IPS-20b (cell line): Measurements from ENCODE around the gene CACNA1I.

Experiments used
- H3K27ac ChIP-seq: one replicate; pipeline ENCODE4 v1.5.1; 2013; ENCODE audit warnings: low read length
- H3K27me3 ChIP-seq: 2 replicates; pipeline ENCODE4 v1.6.1; 2013; ENCODE audit warnings: mild to moderate bottlenecking, low read length, inconsistent platforms; ENCODE audit not compliant: insufficient read depth
- H3K36me3 ChIP-seq: 2 replicates; pipeline ENCODE4 v1.6.1; 2013; ENCODE audit warnings: low read depth, mild to moderate bottlenecking, inconsistent platforms, low read length, moderate library complexity; ENCODE audit not compliant: insufficient read depth
- H3K4me1 ChIP-seq: 2 replicates; pipeline ENCODE4 v1.6.1; 2013; ENCODE audit warnings: mild to moderate bottlenecking, control low read depth, inconsistent platforms, low read length, moderate library complexity; ENCODE audit not compliant: insufficient read depth
- H3K4me3 ChIP-seq: 2 replicates; pipeline ENCODE4 v1.5.1; 2013; ENCODE audit warnings: mild to moderate bottlenecking, low read length, inconsistent platforms
- H3K9ac ChIP-seq: 2 replicates; pipeline ENCODE4 v1.6.1; 2013; ENCODE audit warnings: low read depth, mild to moderate bottlenecking, inconsistent platforms, low read length, moderate library complexity
- H3K9me3 ChIP-seq: 2 replicates; pipeline ENCODE4 v1.6.1; 2013; ENCODE audit warnings: mild to moderate bottlenecking, low read depth, low read length, inconsistent platforms; ENCODE audit not compliant: insufficient read depth

Gene CACNA1I

GRCh38 chr22:39717099-39717498 lies 146.5 kb downstream of the CACNA1I start:
- H3K4me3 ChIP-seq, result no peak overlapping the region
- no peak overlapping the region for H3K9ac ChIP-seq
- H3K27ac ChIP-seq, result no peak overlapping the region
- peaks cover 8% of the 10 kb centered on the region for H3K4me1 ChIP-seq
- H3K27me3 ChIP-seq, result no peaks in the 10 kb centered on the region; the same call in 1 of the 2 replicates
- no peaks in the 10 kb centered on the region for H3K9me3 ChIP-seq
- H3K36me3 ChIP-seq, result no peaks in the 10 kb centered on the region

- Histone ChIP-seq H3K4me1 (peaks cover 3% of the 10 kb centered on the region), H3K9ac (no peak overlapping the region), H3K9me3 (no peaks in the 10 kb centered on the region), H3K27me3 (no peaks in the 10 kb centered on the region), H3K27ac (no peak overlapping the region), H3K4me3 (no peak overlapping the region), H3K36me3 (no peaks in the 10 kb centered on the region)
Measured at GRCh38 chr22:39718206-39718605, 147.7 kb downstream of the CACNA1I start.

GRCh38 chr22:39718921-39719475 lies 148.4 kb downstream of the CACNA1I start:
- H3K27me3 ChIP-seq, result no peaks in the 10 kb centered on the region
- no peaks in the 10 kb centered on the region for H3K9me3 ChIP-seq
- no peak overlapping the region for H3K27ac ChIP-seq
- no peaks in the 10 kb centered on the region for H3K36me3 ChIP-seq
- no peak overlapping the region for H3K9ac ChIP-seq
- no peak overlapping the region for H3K4me3 ChIP-seq
- peaks cover 2% of the 10 kb centered on the region; the same call in 1 of the 2 replicates for H3K4me1 ChIP-seq

- Histone ChIP-seq H3K4me3 (no peak overlapping the region), H3K9me3 (no peaks in the 10 kb centered on the region), H3K4me1 (peaks cover 2% of the 10 kb centered on the region; the same call in 1 of the 2 replicates)
Measured at GRCh38 chr22:39719559-39720450, 149.3 kb downstream of the CACNA1I start.

DNA sequence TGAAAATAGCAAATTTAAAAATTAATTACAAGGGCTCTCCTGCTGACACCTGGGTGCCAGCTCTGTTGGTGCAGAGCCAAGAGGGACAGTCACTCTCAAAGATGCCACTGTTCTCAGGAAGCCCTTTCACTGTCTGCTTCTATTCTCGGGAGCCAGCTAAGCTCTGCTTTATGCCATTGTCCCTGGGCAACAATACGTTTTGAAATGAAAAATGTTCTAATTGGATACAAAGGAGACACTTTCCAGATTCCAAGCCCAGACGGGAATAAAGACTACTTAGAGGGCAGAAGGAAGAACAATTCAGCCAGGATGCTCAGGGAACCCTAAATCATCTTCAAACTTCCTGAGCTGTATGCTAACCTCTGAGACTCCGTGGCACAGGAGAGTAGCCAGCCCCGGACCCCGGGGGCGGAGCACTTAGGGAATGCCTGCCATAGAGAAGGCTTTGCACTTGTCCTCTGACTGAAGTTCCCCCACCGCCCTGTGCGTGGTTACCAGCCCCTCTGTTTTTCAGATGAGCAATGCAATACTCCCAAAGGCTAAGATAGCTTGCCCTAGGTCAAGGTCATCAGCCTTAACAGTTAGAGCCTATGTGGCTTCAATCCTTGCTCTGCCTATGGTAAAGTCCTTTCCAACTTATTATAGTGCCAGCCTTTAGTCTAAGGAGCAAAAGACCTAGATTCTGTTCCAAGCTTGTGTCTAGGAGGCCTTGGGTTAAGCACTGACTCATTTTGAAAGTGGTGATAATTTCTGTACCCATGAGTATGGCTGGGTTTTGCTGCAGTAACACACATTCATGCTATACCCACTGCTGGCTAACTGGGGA lies 150.9 kb downstream of the CACNA1I start:
- Histone ChIP-seq H3K4me3 (no peak overlapping the region), H3K9ac (no peak overlapping the region), H3K27me3 (no peaks in the 10 kb centered on the region), H3K9me3 (no peaks in the 10 kb centered on the region), H3K27ac (no peak overlapping the region), H3K4me1 (peaks cover 2% of the 10 kb centered on the region; the same call in 1 of the 2 replicates), H3K36me3 (no peaks in the 10 kb centered on the region)

More at GRCh38 chr22:39719559-39720450, 149.3 kb downstream of the CACNA1I start:
- H3K27ac ChIP-seq, result no peak overlapping the region
- no peak overlapping the region for H3K9ac ChIP-seq
- no peaks in the 10 kb centered on the region for H3K36me3 ChIP-seq
- no peaks in the 10 kb centered on the region for H3K27me3 ChIP-seq

DNA sequence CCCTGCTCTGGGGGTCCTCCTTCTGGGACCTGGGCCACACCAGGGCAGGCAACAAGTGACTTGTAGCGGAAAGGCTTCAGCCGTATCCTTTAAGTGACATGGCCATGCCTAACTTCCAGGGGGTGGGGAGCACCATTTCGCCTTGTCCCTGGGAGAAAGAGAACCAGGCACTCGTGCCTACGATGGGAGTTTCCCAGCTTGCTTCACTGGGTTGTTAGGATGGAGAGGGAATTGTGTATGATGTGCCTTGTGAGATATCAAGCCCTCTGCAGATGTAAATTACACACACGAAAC lies 151.4 kb downstream of the CACNA1I start:
- Histone ChIP-seq H3K27me3 (no peaks in the 10 kb centered on the region), H3K4me3 (no peak overlapping the region), H3K36me3 (no peaks in the 10 kb centered on the region), H3K27ac (no peak overlapping the region), H3K9me3 (no peaks in the 10 kb centered on the region), H3K9ac (no peak overlapping the region), H3K4me1 (peaks cover 2% of the 10 kb centered on the region; the same call in 1 of the 2 replicates)

GRCh38 chr22:39722501-39722900 lies 151.9 kb downstream of the CACNA1I start:
- Histone ChIP-seq H3K4me1 (peaks cover 2% of the 10 kb centered on the region; the same call in 1 of the 2 replicates), H3K27ac (no peak overlapping the region), H3K9me3 (no peaks in the 10 kb centered on the region), H3K9ac (no peak overlapping the region), H3K27me3 (no peaks in the 10 kb centered on the region), H3K4me3 (no peak overlapping the region), H3K36me3 (no peaks in the 10 kb centered on the region)

- peaks cover 2% of the 10 kb centered on the region; the same call in 1 of the 2 replicates for H3K4me1 ChIP-seq
- no peak overlapping the region for H3K27ac ChIP-seq
- no peaks in the 10 kb centered on the region for H3K36me3 ChIP-seq
- H3K4me3 ChIP-seq, result no peak overlapping the region
- no peak overlapping the region for H3K9ac ChIP-seq
- H3K9me3 ChIP-seq, result no peaks in the 10 kb centered on the region
- no peaks in the 10 kb centered on the region for H3K27me3 ChIP-seq
Measured at GRCh38 chr22:39723463-39723862, 152.9 kb downstream of the CACNA1I start.

- Histone ChIP-seq H3K9ac (no peak overlapping the region), H3K9me3 (no peaks in the 10 kb centered on the region)
Measured at GRCh38 chr22:39723899-39724351, 153.4 kb downstream of the CACNA1I start.

GRCh38 chr22:39724390-39724789 lies 153.8 kb downstream of the CACNA1I start:
- Histone ChIP-seq H3K4me1 (peaks cover 2% of the 10 kb centered on the region; the same call in 1 of the 2 replicates), H3K27me3 (no peaks in the 10 kb centered on the region), H3K4me3 (no peak overlapping the region), H3K9ac (no peak overlapping the region), H3K27ac (no peak overlapping the region), H3K9me3 (no peaks in the 10 kb centered on the region), H3K36me3 (no peaks in the 10 kb centered on the region)

More at GRCh38 chr22:39723899-39724351, 153.4 kb downstream of the CACNA1I start:
- H3K36me3 ChIP-seq, result no peaks in the 10 kb centered on the region
- peaks cover 2% of the 10 kb centered on the region; the same call in 1 of the 2 replicates for H3K4me1 ChIP-seq
- no peak overlapping the region for H3K27ac ChIP-seq
- H3K4me3 ChIP-seq, result no peak overlapping the region
- no peaks in the 10 kb centered on the region for H3K27me3 ChIP-seq

DNA sequence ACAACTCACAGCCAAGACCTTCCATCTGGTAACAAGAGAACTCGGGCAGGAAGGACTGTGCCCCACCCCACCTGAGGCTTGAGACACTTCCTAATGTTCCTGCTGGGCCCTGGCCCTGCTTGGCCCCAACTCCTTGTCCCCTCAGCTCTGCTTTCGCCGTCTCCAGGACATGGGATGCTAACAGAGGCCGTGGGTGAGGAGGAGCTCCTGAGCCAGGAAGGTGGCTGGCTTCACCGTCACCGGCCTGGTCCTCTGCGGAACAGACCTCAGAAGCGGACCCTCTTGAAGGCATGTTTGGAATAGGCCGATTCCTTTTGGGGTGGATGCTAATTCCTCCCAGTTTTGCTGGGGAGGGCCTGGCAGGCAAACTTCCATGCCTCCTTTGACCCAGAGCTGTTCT lies 154.3 kb downstream of the CACNA1I start:
- no peaks in the 10 kb centered on the region for H3K9me3 ChIP-seq
- H3K4me3 ChIP-seq, result no peak overlapping the region
- no peaks in the 10 kb centered on the region for H3K27me3 ChIP-seq
- H3K27ac ChIP-seq, result no peak overlapping the region
- H3K4me1 ChIP-seq, result peaks cover 2% of the 10 kb centered on the region; the same call in 1 of the 2 replicates
- no peak overlapping the region for H3K9ac ChIP-seq
- no peaks in the 10 kb centered on the region for H3K36me3 ChIP-seq
